22Rv1 (cell line): Measurements from ENCODE around the gene ACHE.
"Not testable (repeated sequence)": the region's sequence is repeated elsewhere in the genome, so short reads cannot be mapped to it uniquely, and the experiment has no call there.

Experiments used
- H3K27ac ChIP-seq: fragments of 450-650 bp; 2 replicates; pipeline ENCODE4 v1.5.1; 2017
- CTCF ChIP-seq: fragments of 450-650 bp; IDR thresholded peaks from 2 replicates; pipeline ENCODE4 v1.5.1; 2017; ENCODE audit warnings: mild to moderate bottlenecking
- ZFX ChIP-seq: fragments of 450-650 bp; IDR thresholded peaks from 2 replicates; pipeline ENCODE4 v1.6.1; 2017; ENCODE audit warnings: antibody characterized with exemption, borderline replicate concordance

ACHE gene

GRCh38 chr7:100895701-100895955 lies at the start of gene ACHE:
Gene ACHE, minus strand, starts transcription at chr7:100895888. Its CDS starts 1,656 bp downstream, at chr7:100894232.
- TF ChIP-seq ZFX (no peak), CTCF (no peak)
- H3K27ac ChIP-seq: peak within 1 kb of the TSS; percentile 48

GRCh38 chr7:100944138-100944537 lies 48.5 kb upstream of the ACHE start:
- no peak overlapping the region for H3K27ac ChIP-seq
- TF ChIP-seq ZFX (no peak), CTCF (no peak)

DNA sequence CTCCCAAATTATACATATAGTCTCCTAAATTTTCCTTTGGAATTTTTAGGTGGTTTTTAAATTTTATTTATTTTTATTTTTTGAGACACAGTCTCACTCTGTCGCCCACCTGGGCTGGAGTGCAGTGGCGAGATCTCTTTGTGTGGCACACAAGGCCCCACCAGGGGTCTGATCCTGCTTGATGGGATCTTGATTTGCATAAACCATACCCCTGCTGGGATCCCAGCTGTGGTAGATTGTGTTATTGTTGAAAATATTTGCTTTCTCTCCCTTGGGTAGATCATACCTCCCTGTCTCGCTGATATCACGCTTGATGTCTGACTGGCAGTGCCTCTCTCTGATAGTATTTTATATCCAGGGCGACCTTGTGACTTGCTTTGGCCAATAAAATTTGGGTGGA lies 48.0 kb upstream of the ACHE start:
- H3K27ac ChIP-seq: no peak overlapping the region
- TF ChIP-seq CTCF: no peak
- no peak for TF ChIP-seq ZFX

- TF ChIP-seq CTCF: no peak
- TF ChIP-seq ZFX: no peak
- no peak overlapping the region for H3K27ac ChIP-seq
Observed at GRCh38 chr7:100942045-100942774, 46.5 kb upstream of the ACHE start.

DNA sequence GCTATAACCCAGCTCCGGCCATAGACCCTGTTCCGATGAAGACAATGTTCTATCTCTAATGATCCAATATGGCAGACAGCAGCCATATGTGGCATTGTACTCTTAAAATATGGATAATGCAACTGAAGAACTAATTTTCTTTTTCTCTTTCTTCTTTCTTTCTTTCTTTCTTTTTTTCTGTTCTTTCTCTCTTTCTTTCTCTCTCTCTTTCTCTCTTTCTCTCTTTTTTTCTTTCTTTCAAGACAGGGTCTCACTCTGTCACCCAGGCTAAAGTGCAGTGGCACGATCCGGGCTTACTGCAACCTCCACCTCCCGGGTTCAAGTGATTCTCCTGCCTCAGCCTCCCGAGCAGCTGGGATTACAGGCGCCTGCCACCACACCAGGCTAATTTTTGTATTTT lies 40.5 kb upstream of the ACHE start:
- not testable (repeated sequence) for H3K27ac ChIP-seq

DNA sequence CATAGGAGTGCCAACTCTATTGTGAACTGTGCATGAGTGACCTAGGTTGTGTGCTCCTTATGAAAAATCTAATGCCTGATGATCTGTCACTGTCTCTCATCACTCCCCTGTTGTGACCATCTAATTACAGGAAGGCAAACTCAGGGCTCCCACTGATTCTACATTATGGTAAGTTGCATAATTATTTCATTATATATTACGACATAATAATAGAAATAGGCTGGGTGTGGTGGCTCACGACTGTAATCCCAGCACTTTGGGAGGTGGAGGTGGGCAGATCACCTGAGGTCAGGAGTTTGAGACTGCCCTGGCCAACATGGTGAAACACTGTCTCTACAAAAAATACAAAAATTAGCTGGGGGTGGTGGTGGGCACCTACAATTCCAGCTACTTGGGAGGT lies 39.7 kb upstream of the ACHE start:
- not testable (repeated sequence) for H3K27ac ChIP-seq

- no peak overlapping the region for H3K27ac ChIP-seq
- TF ChIP-seq CTCF (no peak), ZFX (no peak)
Observed at GRCh38 chr7:100933734-100934133, 38.0 kb upstream of the ACHE start.

DNA sequence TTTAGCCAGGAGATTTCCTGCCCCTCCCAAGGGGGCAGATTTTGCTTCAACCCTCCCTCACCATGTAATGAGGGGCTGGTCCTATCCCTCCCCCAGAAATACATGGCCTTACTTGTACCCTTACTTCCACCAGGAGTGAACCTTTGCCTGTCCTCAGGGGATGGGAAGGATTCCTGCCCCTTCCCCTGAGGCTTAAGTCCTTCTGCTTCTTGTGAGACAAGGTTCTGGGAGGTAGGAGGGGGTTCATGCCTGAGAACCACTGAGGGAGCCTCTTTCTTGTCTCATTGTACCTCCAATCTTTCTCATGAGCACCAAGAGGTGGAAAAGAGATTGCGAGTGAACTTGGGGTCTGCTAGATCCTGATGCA lies 34.1 kb upstream of the ACHE start:
- TF ChIP-seq ZFX: no peak
- no peak for TF ChIP-seq CTCF
- no peak overlapping the region for H3K27ac ChIP-seq

- not testable (repeated sequence) for H3K27ac ChIP-seq
Observed at GRCh38 chr7:100923616-100924015, 27.9 kb upstream of the ACHE start.
